ENCODE data around the gene TMEM132D. TPM values are rescaled to one million over a fixed set of nuclear protein-coding genes. Genes with fewer than 3 reads are reported as not detected.
"Not testable (repeated sequence)": the region's sequence is repeated elsewhere in the genome, so short reads cannot be mapped to it uniquely, and the experiment has no call there.

Gene TMEM132D
- total and polyA plus RNA-seq, 2 of the 4 experiments (the other 2 are of a cell fraction), result not detected

DNA sequence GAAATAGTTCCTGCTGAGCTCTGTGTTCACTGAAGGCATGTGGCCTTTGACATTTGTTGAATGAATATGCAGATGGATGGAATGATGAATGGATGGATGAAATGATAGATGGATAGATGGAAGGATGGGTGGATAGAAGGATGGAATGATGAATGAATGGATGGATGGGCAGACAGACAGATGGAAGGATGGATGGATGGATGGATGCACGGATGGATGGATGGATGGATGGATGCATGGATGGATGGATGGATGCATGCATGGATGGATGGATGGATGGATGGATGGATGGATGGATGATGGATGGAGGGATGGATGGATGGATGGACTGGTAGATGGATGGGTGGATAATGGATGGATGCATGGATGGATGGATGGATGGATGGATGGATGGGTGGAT lies 4.8 kb downstream of the TMEM132D start:
- H2BK5ac ChIP-seq (ENCODE audit: low read depth, low read length, poor library complexity, severe bottlenecking); H3K18ac ChIP-seq (ENCODE audit: low read depth, low read length); H3K14ac ChIP-seq (replicated peaks; ENCODE audit: low read depth, low read length); DNase-seq; H3K4me3 ChIP-seq (ENCODE audit: insufficient read depth, low read depth, low read length); H2BK20ac ChIP-seq (ENCODE audit: low read depth, low read length); H3K56ac ChIP-seq (ENCODE audit: extremely low read depth, insufficient read depth, low read length); CTCF ChIA-PET; intact Hi-C loops (cut with micrococcal nuclease); ATAC-seq (ENCODE audit: low read depth); H3K9me1 ChIP-seq (ENCODE audit: insufficient read depth, low read length); H3K4ac ChIP-seq (ENCODE audit: low read depth, low read length); H3K36me3 ChIP-seq (ENCODE audit: control insufficient read depth, insufficient read depth, low read length); H2BK15ac ChIP-seq (ENCODE audit: low read depth, low read length); H3K4me1 ChIP-seq (ENCODE audit: control insufficient read depth, insufficient read depth, low read length); H4K5ac ChIP-seq (ENCODE audit: low read depth, low read length); H2AK5ac ChIP-seq (ENCODE audit: low read depth, low read length); BruUV-seq (replicated peaks); H3K9ac ChIP-seq (ENCODE audit: low read depth, low read length); H3K23ac ChIP-seq (ENCODE audit: low read depth, low read length); H4K8ac ChIP-seq (ENCODE audit: low read depth in 2 of 2, low read length in 2 of 2); H2AFZ ChIP-seq (replicated peaks; ENCODE audit: low read length, poor library complexity); H2AK9ac ChIP-seq (replicated peaks; ENCODE audit: low read depth, low read length, poor library complexity); dilution Hi-C loops (cut with HindIII; ENCODE audit: low sequenced_read_pairs, unreplicated experiment); in situ Hi-C loops (cut with MboI; ENCODE audit: low sequenced_read_pairs); H3K27ac ChIP-seq (ENCODE audit: insufficient read depth, low read length); H3K4me2 ChIP-seq (ENCODE audit: low read depth, low read length); H4K20me1 ChIP-seq (ENCODE audit: insufficient read depth, low read length); H3K79me1 ChIP-seq (ENCODE audit: low read depth in 1 of 2, low read length in 2 of 2); H2BK120ac ChIP-seq (ENCODE audit: low read depth, low read length); H4K91ac ChIP-seq (ENCODE audit: insufficient read depth, low read depth, low read length); POLR2A ChIA-PET (ENCODE audit: unreplicated experiment); H3K27me3 ChIP-seq (ENCODE audit: control insufficient read depth, insufficient read depth, low read length): not testable (repeated sequence)
- 8% methylated on average over 1 of the region's 1 CpG; no CpG with 5 or more reads in 1 of the 2 experiments for WGBS, 2 experiments (ENCODE audit: extremely low coverage in 2 of 2, insufficient read length in 1 of 2)
- peaks cover 18% of the 10 kb centered on the region for H3K9me3 ChIP-seq (ENCODE audit: control insufficient read depth, insufficient read depth, low read length)
